GM12878 (cell line): ENCODE data around the gene PTPRF. TPM values are rescaled to one million over a fixed set of nuclear protein-coding genes. Genes with fewer than 3 reads are reported as not detected.

Experiments
- ATAC-seq: fragments of 200-7000 bp; cut with Tn5 transposase; 3 replicates; pipeline ENCODE4 v1.9.1; 2020; ENCODE audit warnings: mild to moderate bottlenecking, moderate library complexity
- BruUV-seq: library from RNA; stranded (reverse); fragments of 400-500 nt; replicated peaks from 2 replicates; lab custom pipeline; 2021; lab: Mats Ljungman, UMichigan
- CTCF ChIA-PET: fragments of 300-600 bp; sonication (Branson Sonifier 250); formaldehyde crosslinking; extraction: SDS; loops from one replicate; lab custom pipeline; 2021; ENCODE audit warnings: inconsistent platforms; lab: Yijun Ruan, JAX
- POLR2A ChIA-PET: fragments of 350-600 bp; formaldehyde crosslinking; extraction: SDS; loops from one replicate; lab custom pipeline; 2021; ENCODE audit warnings: inconsistent platforms; lab: Charles Lee
- RAD21 ChIA-PET: fragments of 300-600 bp; sonication (Branson Sonifier 250); formaldehyde crosslinking; loops from one replicate; lab custom pipeline; 2023; ENCODE audit warnings: antibody characterized with exemption; ENCODE audit not compliant: unreplicated experiment; lab: Charles Lee
- SMC1A ChIA-PET: fragments of 300-600 bp; sonication (Branson Sonifier 250); formaldehyde crosslinking; loops from one replicate; lab custom pipeline; 2023; ENCODE audit not compliant: unreplicated experiment, uncharacterized antibody; lab: Charles Lee
- DNase-seq: peaks from one replicate; pipeline ENCODE4 v3.0.0-alpha.2; 2011; ENCODE audit warnings: low read depth, low spot score
- FAIRE-seq: peaks from 3 replicates; lab custom pipeline; 2011; peaks lifted over from hg19 to GRCh38; lab: Jason Lieb, UNC
- H2AFZ ChIP-seq: 2 replicates; pipeline ENCODE4 v1.6.0; 2011; ENCODE audit warnings: low read depth, low read length, control low read depth; ENCODE audit not compliant: control insufficient read depth
- H3K27ac ChIP-seq: 2 replicates; pipeline ENCODE4 v1.5.1; 2011; ENCODE audit warnings: control low read depth; ENCODE audit not compliant: control insufficient read depth, insufficient read depth
- H3K27me3 ChIP-seq, 2 experiments: replicated peaks in 1 of 2; 2 replicates each; pipeline versions ENCODE4 v1.6.0 to v1.6.1; 2011; ENCODE audit warnings: low read length in 1 of 2; ENCODE audit not compliant: control insufficient read depth in 2 of 2, insufficient read depth in 2 of 2
- H3K36me3 ChIP-seq, 2 experiments: 2 replicates each; pipeline ENCODE4 v1.5.1; 2011; ENCODE audit warnings: low read length in 1 of 2; ENCODE audit not compliant: control insufficient read depth in 2 of 2, insufficient read depth in 2 of 2
- H3K4me1 ChIP-seq: 2 replicates; pipeline ENCODE4 v1.6.1; 2011; ENCODE audit warnings: mild to moderate bottlenecking, low read length, moderate library complexity, mixed read lengths; ENCODE audit not compliant: control insufficient read depth, insufficient read depth
- H3K4me2 ChIP-seq: 2 replicates; pipeline ENCODE4 v1.6.0; 2011; ENCODE audit warnings: control low read depth; ENCODE audit not compliant: control insufficient read depth, insufficient read depth
- H3K4me3 ChIP-seq: fragments of 200-600 bp; sonication (generic); 2 replicates; pipeline ENCODE4 v1.5.1; 2016
- H3K79me2 ChIP-seq: 2 replicates; pipeline ENCODE4 v1.6.0; 2011; ENCODE audit warnings: low read length; ENCODE audit not compliant: control insufficient read depth, insufficient read depth
- H3K9ac ChIP-seq: 2 replicates; pipeline ENCODE4 v1.8.0; 2011; ENCODE audit warnings: low read length, control low read depth, mixed read lengths; ENCODE audit not compliant: control insufficient read depth, insufficient read depth
- H3K9me3 ChIP-seq: replicated peaks from 3 replicates; pipeline ENCODE4 v1.5.1; 2011; ENCODE audit warnings: mild to moderate bottlenecking, low read length; ENCODE audit not compliant: control insufficient read depth, insufficient read depth
- H4K20me1 ChIP-seq: 2 replicates; pipeline ENCODE4 v1.6.0; 2011; ENCODE audit not compliant: control insufficient read depth, insufficient read depth
- CHD4 ChIP-seq: fragments of 200-600 bp; sonication (generic); IDR thresholded peaks from 2 replicates; pipeline ENCODE4 v1.6.1; 2016; ENCODE audit warnings: mild to moderate bottlenecking
- TBL1XR1 ChIP-seq: IDR thresholded peaks from 2 replicates; pipeline ENCODE4 v1.6.1; 2012; ENCODE audit warnings: low read depth, low read length, improper control_type of control experiment
- whole genome bisulfite sequencing: methylation state at CpG from one replicate; pipeline ENCODE4 v1.1.6; 2016; ENCODE audit warnings: low lambda C conversion rate; ENCODE audit not compliant: insufficient replicate concordance, insufficient coverage; ENCODE audit errors: missing lambda C conversion rate; 5-methylcytosine and 5-hydroxymethylcytosine counted together
- in situ Hi-C: fragments of 300-500 bp; cut with MboI; formaldehyde crosslinking; loops from 9 replicates; pipeline ENCODE4 v1.14.3; 2018; ENCODE audit warnings: mixed read lengths
- intact Hi-C: fragments of 100-400 bp; cut with micrococcal nuclease; formaldehyde crosslinking; loops from one replicate; pipeline ENCODE4 v1.14.2; 2022; ENCODE audit not compliant: unreplicated experiment
- polyA plus RNA-seq, 11 experiments: library from polyadenylated mRNA; depleted of rRNA in 4 of 11; unstranded in 6 of 11; stranded (reverse) in 5 of 11; fragments of >200 nt; fragmentation: Nextera tagmentation in 4 of 11; fragmentation: Illumina TruSeq in 1 of 11; extraction: Ambion mirVana in 4 of 11; extraction: Trizol in 1 of 11; gene quantifications; 1 replicate in 1 of 11; 2 replicates in 10 of 11; pipeline versions ENCODE4 v1.2.1 to v1.2.3, GENCODE V29; 2011 to 2016; ENCODE audit warnings: inconsistent platforms in 2 of 11, missing spikeins in 2 of 11, low read depth in 1 of 11
- total RNA-seq, 4 experiments: library from RNA; depleted of rRNA in 3 of 4; stranded (reverse); fragments of >200 nt in 3 of 4; fragmentation: Illumina TruSeq in 1 of 4; extraction: Trizol in 1 of 4; gene quantifications; 2 replicates each; pipeline versions ENCODE4 v1.2.1 to v1.2.3, GENCODE V29; 2013 to 2021
- TF ChIP-seq, protein P1 (sequence below): fragments of 450-650 bp; formaldehyde crosslinking; IDR thresholded peaks from 2 replicates; pipeline ENCODE4 v1.4.0; 2022; ENCODE audit warnings: mild to moderate bottlenecking, moderate library complexity
- TF ChIP-seq, protein P2 (sequence below): IDR thresholded peaks from 2 replicates; pipeline ENCODE4 v1.6.1; 2012; ENCODE audit warnings: low read depth, low read length, improper control_type of control experiment

PTPRF gene
- total and polyA plus RNA-seq, 10 of the 15 experiments (the other 5 are each of a cell fraction or from before 2014, with no cell fraction given): 0.04 to 2.6 (median 0.32) TPM

DNA sequence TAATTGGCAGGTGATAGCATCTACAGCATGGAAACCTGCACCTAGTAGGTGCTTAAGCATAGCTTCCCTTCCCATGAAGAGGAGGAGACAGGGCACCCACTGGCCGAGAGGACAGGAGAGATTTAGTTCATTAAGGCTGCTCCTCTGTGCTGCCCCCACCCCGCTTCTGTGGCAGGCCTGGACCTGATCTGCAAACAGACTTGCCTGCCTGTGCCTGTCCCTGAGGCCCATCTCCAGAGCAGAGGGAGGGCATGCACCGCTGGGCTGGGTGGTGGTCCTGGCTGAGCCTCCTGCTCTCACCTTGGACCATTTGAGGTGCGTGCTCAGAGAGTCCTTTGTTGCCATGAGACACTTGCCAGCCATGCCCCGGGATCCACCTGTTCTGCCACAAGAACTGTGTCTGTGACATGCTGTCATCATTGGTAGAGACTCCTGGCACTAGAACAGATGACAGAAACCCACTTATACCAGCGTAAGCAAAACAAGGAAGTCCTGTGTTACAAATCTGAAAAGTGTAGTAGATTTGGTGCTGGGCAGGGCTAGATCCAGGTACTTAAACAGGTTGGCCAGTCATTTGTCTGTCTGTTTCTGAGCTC, 55.6 kb downstream of the PTPRF start (continued):
- TF ChIP-seq, protein P1, sequence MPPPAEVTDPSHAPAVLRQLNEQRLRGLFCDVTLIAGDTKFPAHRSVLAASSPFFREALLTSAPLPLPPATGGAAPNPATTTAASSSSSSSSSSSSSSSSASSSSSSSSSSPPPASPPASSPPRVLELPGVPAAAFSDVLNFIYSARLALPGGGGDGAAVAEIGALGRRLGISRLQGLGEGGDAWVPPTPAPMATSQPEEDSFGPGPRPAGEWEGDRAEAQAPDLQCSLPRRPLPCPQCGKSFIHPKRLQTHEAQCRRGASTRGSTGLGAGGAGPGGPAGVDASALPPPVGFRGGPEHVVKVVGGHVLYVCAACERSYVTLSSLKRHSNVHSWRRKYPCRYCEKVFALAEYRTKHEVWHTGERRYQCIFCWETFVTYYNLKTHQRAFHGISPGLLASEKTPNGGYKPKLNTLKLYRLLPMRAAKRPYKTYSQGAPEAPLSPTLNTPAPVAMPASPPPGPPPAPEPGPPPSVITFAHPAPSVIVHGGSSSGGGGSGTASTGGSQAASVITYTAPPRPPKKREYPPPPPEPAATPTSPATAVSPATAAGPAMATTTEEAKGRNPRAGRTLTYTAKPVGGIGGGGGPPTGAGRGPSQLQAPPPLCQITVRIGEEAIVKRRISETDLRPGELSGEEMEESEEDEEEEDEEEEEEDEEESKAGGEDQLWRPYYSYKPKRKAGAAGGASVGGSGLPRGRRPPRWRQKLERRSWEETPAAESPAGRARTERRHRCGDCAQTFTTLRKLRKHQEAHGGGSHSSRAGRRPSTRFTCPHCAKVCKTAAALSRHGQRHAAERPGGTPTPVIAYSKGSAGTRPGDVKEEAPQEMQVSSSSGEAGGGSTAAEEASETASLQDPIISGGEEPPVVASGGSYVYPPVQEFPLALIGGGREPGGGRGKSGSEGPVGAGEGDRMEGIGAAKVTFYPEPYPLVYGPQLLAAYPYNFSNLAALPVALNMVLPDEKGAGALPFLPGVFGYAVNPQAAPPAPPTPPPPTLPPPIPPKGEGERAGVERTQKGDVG (CRISPR knock-in tag): no peak
- TF ChIP-seq TBL1XR1: no peak

DNA sequence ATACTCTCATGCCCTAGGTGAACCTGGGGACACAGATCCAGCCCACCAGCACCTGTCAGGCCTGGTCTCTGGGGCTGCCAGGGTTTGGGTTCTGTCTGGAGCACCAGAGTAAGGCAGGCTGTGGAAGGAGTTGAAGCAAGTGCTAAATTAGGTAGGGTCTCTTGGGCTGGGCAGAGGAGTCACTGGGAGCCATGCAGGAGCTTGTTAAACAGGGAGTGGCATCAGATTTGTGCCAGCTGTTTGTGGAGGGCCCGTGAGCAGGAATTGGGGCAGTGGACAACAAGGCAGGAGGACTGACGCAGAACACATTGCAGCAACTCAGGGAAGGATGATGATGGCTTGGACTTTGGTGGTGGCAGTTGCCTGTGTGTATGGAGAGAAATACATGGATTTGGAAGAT, 56.3 kb downstream of the PTPRF start:
- Histone ChIP-seq H3K79me2 (no peaks in the 10 kb centered on the region), H3K27ac (no peak overlapping the region), H3K27me3 (no peaks in the 10 kb centered on the region), H3K4me3 (no peak overlapping the region), H3K9ac (no peak overlapping the region), H2AFZ (no peak overlapping the region), H3K4me1 (peaks cover 6% of the 10 kb centered on the region), H3K36me3 (no peaks in the 10 kb centered on the region), H3K9me3 (no peaks in the 10 kb centered on the region), H4K20me1 (no peaks in the 10 kb centered on the region), H3K4me2 (no peak overlapping the region)
- POLR2A ChIA-PET: no interaction called here
- RAD21 ChIA-PET: no interaction called here
- WGBS: 53% methylated on average over 2 of the region's 2 CpGs
- CTCF ChIA-PET: no interaction called here
- FAIRE-seq (no peak), ATAC-seq (no peak), DNase-seq (no peak)
- no TSS peak for BruUV-seq
- in situ Hi-C loops (no loop called here), intact Hi-C loops (no loop called here)
- TF ChIP-seq, protein P2, sequence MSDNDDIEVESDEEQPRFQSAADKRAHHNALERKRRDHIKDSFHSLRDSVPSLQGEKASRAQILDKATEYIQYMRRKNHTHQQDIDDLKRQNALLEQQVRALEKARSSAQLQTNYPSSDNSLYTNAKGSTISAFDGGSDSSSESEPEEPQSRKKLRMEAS: no peak
- TF ChIP-seq CHD4: no peak
- SMC1A ChIA-PET: interaction anchor here (0.9 kb wide), 1 partner anchor 22 kb away, joined by 3 read pairs; no protein-coding TSS in a partner anchor
